GM12801 (cell line): ENCODE results near the gene COMP.

ENCODE experiments used
- TF ChIP-seq, protein P1 (sequence below): IDR thresholded peaks from one replicate; pipeline ENCODE4 v1.5.1; 2011; ENCODE audit warnings: control low read depth; ENCODE audit not compliant: insufficient read length; ENCODE audit errors: extremely low read depth

COMP gene

DNA sequence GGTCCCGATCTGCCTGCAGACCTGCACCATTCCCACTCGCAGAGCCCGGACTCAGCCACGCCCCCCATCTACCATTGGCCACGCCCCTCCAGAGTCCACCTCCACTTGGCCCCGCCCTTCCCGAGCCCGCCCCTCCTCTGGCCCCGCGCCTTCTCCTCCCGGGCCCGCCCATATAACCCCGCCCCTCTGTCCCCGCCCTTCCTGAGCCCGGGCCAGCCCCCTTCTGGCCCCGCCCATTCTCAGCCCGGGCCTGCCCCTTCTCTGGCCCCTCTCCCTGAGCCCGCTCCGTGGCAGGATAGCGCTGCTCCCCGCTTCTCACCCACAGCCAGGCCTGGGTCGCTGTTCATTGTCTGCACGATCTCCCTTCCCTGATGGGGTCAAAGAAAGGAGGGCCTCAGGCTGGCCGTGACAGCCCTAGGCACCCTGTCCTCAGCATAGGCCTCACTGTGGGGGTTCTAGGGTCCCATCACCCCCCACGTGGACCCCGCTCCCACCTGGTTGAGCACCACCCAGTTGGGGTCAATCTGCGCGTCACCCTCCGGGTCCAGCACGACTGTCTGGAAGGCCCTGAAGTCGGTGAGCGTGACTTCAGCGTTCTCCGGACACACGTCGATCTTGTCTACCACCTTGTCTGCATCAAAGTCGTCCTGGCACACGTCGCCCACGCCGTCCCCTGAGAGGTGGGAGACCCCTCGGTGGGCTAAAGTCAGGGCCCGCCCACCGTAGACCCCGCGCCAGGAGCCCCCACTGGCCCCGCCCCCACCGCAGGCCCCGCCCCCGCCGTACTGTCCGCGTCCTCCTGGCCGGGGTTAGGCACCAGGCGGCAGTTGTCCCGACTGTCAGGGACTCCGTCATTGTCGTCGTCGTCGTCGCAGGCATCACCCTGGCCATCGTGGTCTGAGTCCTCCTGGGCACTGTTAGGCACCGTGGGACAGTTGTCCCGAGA, 5.7 kb downstream of the COMP start:
- TF ChIP-seq, protein P1, sequence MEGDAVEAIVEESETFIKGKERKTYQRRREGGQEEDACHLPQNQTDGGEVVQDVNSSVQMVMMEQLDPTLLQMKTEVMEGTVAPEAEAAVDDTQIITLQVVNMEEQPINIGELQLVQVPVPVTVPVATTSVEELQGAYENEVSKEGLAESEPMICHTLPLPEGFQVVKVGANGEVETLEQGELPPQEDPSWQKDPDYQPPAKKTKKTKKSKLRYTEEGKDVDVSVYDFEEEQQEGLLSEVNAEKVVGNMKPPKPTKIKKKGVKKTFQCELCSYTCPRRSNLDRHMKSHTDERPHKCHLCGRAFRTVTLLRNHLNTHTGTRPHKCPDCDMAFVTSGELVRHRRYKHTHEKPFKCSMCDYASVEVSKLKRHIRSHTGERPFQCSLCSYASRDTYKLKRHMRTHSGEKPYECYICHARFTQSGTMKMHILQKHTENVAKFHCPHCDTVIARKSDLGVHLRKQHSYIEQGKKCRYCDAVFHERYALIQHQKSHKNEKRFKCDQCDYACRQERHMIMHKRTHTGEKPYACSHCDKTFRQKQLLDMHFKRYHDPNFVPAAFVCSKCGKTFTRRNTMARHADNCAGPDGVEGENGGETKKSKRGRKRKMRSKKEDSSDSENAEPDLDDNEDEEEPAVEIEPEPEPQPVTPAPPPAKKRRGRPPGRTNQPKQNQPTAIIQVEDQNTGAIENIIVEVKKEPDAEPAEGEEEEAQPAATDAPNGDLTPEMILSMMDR, result no peak

DNA sequence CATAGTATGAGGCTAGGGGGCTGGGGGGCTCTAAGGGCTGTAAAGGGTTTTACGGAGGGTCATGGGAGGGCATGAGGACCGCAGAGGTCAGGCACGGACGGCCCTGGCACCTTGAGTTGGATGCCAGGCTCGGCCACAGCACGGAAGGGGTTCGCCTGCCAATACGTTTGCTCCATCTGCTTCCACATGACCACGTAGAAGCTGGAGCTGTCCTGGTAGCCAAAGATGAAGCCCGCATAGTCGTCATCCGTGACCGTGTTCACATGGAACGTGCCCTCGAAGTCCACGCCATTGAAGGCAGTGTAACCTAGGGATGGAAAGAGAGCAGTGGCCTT, 6.4 kb downstream of the COMP start:
- TF ChIP-seq, protein P1, result no peak

DNA sequence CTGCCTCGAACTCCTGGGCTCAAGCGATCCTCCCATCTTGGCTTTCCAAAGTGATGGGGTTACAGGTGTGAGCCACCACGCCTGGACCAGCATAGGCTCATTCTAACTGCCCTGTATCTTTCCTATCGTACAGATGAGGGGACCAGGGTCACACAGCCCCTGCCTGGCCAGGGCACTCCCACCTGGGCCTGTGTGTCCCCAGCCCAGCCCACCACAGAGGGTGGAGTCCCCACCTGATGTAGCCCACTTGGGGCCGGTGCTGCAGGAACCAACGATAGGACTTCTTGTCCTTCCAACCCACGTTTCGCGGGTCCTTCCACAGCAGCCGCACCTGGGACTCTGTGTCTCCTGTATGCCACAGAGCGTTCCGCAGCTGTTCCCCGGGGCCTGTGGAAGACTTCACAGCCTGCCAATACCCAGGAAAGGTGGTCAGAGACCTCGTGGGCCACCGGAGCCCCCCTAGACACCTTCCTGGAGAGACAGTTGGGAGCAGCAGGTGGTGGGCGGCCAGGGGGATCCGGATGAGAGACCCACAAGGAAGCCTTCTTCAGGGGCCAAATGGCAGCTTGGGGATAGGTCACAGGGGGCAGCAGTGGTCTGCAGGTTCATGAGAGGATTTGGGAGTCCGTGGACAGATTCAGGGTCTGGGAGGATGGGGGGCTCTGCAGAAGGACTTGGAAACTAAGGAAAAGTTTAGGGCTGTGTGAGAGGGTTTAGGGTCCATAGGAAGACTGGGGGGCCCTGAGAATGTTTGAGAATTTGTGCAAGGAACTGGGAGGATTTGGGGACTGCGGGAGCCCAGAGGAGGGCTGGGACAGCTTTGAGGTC, 6.9 kb downstream of the COMP start:
- TF ChIP-seq, protein P1, result no peak

DNA sequence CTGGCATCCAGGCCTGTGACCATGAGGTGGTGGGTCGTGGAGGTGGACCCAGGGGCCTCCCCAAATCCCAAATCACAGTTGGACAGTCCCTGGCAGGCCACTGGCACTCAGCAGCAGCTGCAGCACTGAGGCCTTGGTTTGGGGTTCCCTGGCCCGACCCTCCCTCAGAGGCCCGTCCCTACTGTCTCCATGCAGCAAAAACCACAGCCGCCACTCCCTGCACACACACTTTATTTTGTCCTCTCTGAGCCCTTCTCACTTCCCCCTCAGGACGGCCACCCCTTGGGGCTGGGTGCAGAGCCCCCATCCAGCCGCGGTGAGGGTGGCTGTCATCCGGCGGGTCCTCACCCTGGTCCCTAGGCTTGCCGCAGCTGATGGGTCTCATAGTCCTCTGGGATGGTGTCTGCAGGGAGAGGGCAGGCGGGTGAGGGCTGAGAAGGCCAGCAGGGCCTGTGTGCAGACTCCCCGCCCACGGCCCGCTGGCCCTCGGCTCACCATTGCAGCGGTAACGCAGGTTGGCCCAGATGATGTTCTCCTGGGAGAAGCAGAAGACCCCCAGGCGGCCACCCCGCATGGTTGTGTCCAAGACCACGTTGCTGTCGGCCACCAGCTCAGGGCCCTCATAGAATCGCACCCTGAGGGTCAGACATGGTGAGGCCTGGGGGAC, 8.4 kb downstream of the COMP start:
- TF ChIP-seq, protein P1, result no peak

DNA sequence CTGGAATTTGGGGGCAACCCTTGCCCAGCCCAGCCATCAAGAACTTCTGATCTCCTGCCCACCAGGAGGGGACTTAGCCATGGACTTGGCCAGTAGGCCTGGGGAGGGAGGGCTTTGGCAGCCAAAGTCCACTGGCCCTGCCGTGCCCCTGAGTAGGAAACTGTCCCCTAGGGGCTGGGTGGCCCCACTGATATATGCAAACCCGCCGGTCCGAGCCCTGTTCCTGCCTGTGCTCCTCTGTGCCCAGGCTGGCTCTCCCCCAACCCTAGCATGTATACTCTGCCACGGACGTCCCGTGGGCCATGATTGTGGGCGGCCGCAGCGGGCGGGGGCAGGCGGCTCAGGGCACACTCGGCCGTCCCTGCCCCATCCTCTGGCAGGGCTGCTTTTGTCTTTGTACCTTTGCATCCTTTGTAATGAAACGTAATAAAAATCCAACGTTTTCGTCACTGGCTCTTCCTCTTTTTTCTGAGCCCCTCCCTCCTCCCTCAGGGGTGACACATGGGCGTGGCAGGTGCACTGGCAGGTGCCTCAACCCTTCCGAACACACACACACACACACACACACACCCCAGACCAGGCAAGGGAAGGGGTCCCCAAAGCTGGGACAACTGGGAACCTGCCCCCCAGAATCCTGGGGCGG, 9.1 kb downstream of the COMP start:
- TF ChIP-seq, protein P1, result no peak

DNA sequence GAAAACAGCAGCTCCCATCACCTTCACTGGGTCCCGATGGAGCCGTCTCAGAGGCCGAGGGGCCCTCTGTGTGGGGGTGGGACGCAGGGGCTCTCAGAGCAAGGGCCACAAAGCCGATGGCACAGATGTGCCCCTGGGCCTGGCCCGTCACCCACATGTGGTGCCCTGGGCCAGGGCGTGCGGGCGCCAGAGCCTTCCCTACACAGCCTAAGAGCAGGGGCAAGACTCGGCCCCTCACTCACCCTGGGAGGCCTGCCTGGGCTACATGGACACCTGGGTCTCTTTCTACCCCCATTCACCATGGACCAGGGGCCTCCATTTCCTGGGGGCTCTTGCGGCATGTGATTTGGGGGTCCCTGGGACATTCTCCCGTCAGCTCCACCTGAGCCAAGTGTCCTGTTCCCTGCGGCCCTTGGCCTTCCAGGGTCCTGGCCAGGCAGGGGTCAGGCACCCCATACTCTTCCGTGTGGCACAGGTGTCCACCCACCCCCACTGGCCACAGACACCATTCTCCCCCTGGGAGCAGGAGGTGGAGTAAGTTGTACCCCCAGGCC, 10.0 kb downstream of the COMP start:
- TF ChIP-seq, protein P1, result no peak
